GM19463 (cell line): ENCODE results near the gene PLEKHH3.

Experiments
- ATAC-seq: cut with Tn5 transposase; IDR thresholded peaks from one replicate; pipeline ENCODE4 v1.9.1; 2021; ENCODE audit warnings: mild to moderate bottlenecking, moderate library complexity; ENCODE audit not compliant: unreplicated experiment

Gene PLEKHH3, protein sequence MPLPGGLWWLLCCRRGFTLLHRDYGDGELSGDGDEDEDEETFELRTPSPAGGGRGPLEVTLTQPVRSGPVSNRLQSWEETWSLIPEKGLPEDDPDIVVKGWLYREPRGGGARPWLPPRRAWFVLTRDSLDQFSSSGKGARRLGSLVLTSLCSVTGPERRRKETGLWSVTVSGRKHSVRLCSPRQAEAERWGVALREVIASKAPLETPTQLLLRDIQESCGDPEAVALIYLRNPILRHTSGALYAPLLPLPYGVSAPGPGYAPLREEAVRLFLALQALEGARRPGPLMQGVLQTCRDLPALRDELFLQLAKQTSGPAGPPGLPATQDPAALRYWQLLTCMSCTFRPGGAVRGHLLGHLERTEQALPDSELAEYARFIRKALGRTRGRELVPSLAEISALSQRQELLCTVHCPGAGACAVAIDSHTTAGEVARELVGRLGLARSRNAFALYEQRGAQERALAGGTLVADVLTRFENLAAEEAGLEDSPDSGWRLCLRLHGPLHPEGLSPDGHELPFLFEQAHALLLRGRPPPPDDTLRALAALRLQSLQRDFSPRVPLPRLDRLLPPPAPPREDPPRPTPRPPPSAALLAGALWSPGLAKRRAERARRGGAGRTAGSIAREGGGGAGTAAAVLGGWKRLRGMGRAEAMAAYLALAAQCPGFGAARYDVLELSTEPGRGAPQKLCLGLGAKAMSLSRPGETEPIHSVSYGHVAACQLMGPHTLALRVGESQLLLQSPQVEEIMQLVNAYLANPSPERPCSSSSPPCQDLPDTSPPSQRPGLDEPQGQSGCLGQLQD

DNA sequence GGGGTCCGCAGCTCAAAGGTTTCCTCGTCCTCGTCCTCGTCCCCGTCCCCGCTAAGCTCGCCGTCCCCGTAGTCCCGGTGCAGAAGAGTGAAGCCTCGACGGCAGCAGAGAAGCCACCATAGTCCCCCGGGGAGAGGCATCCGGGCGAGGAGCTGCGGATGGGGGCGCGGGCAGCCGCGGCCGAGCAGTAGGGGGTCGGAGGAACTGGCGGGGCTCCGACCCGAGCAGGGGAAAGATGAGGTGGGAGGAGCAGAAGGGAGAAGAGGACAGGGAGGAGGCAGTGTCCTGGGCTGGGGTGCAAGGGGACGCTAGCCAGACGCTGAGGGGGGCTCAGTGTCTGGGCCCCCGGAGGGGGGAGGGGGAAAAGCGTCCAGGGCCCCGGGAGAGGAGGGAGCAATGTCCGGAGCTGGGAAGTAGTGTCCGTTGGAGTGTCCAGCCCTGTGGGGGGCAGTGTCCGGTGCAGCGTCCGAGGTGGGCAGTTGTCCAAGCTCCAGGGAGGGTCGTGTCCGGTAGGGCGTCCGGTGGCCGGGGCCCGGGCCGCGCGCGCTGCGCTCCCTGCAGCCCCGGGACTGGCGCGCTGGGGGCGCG lies at the start of gene PLEKHH3:
TSS of gene PLEKHH3 (minus strand) at position 571 of the 588 bp plus-strand sequence. CDS start at position 140, 431 bp downstream.
- ATAC-seq: no peak

DNA sequence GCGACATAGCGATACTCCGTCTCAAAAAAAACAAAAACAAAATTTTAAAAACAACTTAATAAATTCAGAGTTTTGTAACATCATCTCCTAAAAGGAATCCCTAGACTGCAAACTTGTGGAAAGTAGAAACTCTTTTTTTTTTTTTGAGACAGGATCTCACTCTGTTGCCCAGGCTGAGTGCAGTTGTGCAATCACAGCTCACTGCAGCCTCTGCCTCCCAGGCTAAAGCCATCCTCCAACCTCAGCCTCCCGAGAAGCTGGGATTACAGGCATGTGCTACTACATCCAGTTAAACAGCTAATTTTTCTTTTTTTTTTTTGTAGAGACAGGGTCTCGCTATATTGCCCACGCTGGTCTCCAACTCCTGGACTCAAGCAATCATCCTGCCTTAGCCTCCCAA lies 48.3 kb upstream of the PLEKHH3 start:
- no peak for ATAC-seq

DNA sequence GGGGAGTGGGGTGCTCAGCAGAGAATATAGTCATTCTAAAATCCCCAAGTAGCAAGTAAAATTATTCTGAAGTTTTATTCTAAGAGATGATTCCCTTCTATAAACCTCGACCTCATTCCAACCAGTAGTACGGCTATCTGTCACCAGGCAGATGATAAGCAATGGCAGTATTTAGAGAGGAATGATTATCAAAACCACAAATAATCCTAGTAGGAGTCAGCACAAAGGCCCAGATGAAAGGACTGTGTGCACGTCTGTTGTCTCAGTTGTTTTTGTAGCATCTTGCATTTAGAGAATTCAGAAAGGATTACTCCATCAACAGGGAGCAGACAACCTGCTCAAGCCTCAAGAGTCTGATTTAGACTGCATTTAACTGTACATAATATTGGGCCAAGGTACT lies 46.8 kb upstream of the PLEKHH3 start:
- ATAC-seq: no peak

DNA sequence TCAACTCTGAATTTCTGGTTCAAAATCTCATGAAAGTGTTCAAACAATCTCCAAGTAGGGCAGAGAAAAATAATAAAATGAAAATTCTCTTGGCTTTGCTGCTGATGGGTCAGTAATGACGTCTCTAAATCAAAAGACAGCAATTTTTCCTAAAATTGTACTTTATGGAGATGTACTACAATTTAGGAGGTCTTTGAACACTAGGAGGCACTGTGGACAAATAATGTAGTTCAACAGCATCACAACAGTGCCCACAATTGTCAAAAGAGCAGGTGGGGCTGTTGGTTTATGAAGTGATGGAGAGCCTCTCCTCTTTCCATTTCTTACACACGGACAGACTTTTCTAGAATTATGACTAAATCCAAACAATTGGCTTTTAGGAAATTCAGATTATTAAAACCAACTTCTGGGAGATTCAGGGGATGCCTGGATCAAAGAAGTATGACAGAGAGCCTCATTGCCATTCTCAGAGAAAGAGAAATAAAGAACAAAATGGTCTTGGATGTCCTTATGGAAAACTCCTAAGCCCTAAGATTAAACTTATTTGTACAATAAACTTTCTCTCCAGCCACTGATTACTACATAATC lies 44.3 kb upstream of the PLEKHH3 start:
- ATAC-seq: no peak

DNA sequence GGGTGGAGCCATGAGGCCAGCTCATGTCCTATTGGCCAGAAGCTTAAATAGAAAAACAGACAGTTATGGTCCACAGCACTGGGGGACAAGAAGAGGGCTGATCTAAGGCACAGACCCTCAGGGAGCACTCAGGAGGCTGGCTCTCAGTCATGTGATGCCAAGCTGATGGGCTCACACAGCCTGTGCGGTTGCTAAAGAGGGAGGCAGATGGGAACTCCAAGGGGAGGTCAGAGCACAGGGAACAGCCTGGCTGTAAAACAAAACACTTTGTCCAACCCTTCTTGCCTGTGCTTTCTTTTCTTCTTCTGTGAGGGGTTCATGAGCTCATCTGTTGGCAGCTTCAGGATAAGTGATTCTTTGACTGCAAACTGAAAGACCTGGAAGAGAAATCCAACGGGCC lies 32.8 kb upstream of the PLEKHH3 start:
- ATAC-seq: no peak

DNA sequence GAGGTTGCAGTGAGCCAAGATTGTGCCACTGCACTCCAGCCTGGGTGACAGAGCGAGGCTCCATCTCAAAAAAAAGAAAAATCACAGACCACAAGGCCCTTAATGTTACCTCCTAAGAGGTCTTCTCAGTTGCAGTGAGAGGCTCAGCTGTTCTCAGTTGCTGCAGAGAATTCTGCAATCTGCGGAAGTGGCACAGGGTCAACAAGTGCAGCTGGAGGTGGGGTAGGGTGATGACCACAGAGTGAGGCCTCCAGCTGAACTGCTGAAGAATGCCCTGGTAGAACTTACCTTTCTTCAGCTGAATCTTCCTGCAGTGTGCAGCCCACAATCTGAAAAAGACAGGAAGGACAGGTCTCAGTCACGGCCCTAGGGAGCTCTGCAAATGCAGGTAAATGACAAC lies 31.8 kb upstream of the PLEKHH3 start:
- no peak for ATAC-seq

DNA sequence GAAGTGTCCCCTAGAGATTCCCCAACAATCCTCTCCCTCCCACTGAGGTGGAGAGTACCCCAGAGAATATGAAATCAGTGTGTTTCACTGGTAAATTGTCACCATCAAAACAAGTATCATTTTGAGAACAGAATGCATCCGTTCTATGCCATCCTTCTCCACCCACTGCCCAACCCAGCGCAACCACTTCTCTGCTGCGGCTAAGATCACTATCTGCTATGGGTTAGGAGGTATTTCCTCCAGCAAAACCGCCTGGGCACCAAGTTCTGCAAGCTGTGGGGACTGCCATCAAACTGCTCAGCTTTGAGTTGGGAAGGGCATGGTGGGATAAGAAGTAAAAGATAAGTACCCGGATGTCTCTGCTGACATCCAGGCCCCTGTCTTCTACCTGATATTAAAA lies 29.9 kb upstream of the PLEKHH3 start:
- ATAC-seq: no peak

DNA sequence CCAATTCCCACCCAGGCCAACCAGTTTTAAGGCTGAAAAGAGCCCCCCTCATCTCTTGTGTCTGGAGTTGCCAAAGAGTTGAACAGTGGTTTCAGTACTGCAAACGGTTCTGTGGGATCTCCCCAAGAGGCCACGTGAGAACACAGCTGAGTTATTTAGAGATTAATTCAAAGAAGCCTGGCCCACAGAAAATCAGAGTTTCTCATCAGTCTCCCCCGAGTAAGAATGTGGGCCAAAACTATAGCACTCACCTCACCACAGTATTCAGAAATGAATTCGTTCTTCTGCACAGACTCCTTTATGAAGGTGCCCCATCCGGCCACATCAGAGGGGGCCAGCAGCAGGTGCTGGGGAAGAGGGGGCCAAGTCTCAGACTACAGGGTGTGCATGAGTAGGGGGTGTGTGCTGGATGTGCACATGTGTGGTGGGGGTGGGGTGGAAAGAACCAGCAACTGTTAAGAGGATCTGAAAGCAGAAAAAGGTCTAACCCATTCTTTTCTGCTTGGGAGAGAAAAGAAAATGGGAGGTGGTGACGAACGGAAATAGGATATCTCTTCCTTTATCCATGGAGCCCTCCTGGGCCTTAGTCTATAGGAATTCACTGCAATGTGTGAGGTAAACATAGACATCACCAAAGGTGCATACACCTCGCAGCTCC lies 28.2 kb upstream of the PLEKHH3 start:
- ATAC-seq: peak; percentile 75

DNA sequence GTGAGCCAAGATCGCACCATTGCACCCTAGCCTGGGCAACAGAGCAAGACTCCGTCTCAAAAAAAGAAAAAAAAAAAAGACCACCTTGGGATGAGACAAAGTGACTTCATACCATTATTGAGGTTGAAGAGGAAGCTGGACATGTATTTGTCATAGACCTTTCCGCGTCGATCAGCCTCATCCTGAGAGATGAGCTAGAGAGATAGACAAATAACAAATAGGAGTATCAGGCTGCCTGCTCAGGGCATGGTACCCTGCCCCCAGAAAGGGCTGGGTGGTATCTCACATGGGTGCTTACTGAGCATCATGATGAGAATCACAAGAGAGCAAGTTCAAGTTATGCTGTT lies 27.7 kb upstream of the PLEKHH3 start:
- peak; percentile 10 for ATAC-seq

DNA sequence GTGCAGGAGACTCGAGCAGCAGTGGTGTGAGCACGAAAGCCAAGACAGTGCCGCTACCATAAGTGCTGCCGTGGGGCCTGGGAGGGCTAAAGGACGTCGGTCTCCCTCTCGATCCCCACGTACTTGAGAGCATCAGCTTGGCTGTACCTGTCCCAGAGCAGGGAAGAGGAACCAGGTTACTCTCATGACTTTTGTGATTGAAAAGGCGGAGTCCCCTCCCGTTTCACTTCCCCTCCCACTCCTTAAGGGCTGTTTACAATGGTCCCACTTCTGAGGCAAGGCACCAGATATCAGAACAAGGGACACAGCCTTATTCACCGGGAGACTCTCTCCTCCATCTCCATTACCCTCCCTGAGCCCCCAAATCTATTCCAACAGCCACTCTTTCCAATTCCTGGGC lies 25.7 kb upstream of the PLEKHH3 start:
- no peak for ATAC-seq

DNA sequence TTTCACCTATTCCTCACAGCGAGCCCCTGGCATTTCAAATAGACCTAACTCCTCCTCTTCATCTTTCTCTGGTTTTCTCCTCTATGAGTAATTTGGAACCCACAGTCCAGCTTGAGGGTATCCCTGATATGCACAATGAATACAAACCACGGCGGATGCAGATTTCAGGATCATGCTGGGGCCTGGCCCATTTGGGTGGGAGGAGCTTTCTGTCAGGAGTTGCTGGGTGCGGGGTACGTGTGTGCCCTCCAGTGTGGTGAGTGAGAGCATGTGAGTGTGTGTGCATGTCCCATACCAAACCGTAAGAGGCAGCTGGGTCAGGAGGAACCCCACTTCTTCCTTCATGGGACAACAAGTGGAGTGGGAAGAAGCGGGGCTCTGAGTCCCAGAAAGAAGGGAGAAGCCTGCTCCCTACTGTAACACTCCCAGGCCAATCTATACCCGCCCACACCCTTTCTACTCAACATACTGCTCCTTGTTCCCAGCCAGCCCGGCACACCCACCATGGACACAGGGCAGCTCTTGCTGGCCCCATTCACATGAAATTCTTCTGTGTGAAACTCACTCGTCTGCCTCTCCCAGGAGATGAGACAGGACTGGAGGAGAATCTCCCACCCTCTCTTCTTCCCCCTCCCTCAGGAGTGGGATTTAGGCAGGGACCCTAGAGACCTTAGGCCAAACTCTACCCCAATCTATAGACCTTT lies 23.9 kb upstream of the PLEKHH3 start:
- no peak for ATAC-seq

DNA sequence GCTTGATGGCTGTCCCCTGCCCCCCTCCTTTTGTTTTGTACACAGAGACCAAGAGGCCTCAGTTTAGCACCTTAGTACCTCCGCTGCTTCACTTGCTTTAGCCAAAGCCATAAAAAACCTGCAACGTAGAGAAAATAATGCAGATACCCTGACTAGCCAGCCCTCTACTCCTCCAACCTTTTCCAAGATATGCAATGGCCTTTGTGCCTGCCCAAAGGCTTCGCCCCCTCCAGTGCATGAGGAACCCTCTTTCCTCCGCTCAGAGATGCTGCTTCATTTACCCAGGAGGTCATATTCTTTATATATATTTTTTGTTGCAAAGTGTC lies 22.6 kb upstream of the PLEKHH3 start:
- no peak for ATAC-seq

DNA sequence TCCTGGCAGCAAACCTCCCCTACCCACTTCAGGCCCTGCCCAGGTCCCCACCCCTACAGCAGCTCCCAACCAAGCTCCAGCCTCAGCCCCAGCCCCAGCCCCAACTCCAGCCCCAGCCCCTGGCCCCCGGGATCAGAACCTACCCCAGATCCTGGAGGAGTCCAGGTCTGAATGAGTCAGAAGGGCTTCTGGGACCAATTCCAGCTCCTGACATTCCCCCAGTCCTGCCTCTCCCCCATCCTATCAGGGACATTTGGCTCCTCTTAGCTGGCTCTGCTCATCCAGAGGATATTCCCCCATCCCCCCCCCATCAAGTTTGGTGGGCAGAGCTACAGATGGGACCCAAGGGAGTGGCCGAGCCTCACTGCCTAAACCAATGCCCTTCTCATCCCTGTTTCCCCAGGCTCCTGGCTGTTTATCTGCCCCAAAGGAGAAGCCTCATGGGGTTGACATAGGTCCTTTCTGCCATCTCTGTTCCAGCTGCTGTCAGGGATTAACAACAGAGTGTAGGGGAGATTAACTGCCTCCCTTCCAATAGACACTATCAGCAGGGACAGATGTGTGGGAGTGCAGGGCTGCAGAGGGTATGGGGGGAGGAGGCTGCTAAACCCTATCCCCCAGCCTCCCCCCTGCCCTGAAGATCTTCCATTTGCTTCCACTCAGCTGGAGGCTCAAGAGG lies 22.1 kb upstream of the PLEKHH3 start:
- no peak for ATAC-seq

DNA sequence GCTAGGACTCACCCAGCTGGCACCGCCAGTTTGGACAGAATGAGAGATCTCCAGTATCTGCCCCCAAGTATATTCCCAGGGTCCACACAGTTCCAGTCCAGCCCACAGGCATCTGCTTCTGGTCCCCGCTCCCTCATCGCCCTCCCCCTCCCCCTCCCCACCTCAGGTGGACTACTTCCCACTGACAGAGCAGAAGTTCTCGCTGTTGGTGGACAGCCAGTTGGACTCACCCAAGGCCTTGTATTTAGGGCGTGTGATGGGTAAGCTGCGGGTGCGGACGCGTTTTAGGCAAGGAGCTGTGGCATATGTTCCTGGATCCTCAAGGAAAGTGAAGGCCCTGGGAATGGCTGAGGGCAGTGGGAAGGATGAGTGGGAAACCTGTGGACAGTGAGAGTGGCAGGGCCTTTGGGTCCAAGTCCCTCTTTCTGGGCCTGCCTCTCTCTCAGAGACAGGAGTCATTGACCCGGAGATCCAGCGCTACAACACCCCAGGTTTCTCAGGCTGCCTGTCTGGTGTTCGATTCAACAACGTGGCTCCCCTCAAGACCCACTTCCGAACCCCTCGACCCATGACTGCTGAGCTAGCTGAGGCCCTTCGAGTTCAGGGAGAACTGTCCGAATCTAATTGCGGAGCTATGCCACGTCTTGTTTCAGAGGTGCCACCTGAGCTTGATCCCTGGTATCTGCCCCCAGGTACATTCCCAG lies 20.5 kb upstream of the PLEKHH3 start:
- no peak for ATAC-seq

DNA sequence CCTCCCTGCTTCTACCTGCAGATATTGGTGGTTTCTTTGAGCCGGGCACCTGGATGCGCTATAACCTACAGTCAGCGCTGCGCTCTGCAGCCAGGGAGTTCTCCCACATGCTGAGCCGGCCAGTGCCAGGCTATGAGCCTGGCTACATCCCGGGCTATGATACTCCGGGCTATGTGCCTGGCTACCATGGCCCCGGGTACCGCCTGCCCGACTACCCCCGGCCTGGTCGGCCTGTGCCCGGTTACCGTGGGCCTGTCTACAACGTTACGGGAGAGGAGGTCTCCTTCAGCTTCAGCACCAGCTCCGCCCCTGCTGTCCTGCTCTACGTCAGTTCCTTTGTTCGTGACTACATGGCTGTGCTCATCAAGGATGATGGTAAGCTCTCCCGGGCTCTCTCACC lies 18.7 kb upstream of the PLEKHH3 start:
- ATAC-seq: no peak

DNA sequence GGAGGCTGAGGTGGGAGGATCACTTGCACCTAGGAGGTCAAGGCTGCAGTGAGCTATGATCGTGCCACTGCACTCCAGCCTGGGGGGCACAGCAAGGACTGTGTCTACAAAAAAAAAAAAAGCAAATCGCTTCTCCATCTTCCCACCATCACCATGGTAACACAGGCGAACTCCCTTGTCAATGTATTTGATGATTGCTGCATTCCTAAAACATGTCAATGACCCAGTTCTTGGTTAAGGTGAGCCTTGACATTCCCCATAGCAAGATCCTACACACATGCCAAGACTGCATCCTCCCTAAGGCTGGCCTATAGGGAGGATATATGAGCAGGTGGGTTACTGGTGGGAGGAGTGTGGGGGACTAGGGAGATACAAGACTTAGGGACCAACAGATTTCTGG lies 17.7 kb upstream of the PLEKHH3 start:
- no peak for ATAC-seq

DNA sequence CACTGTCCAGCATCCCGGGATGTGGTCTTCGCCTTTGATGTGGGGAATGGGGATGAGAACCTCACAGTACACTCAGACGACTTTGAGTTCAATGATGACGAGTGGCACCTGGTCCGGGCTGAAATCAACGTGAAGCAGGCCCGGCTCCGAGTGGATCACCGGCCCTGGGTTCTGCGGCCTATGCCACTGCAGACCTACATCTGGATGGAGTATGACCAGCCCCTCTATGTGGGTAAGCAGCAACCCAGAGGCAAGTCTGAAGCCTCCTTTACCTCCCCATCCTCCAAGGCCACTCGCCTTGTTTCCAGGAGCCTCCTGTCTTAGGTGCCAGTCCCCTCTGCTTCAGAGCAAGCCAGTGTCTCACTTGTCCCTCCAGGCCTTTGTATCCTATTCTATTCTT lies 15.7 kb upstream of the PLEKHH3 start:
- ATAC-seq: no peak

DNA sequence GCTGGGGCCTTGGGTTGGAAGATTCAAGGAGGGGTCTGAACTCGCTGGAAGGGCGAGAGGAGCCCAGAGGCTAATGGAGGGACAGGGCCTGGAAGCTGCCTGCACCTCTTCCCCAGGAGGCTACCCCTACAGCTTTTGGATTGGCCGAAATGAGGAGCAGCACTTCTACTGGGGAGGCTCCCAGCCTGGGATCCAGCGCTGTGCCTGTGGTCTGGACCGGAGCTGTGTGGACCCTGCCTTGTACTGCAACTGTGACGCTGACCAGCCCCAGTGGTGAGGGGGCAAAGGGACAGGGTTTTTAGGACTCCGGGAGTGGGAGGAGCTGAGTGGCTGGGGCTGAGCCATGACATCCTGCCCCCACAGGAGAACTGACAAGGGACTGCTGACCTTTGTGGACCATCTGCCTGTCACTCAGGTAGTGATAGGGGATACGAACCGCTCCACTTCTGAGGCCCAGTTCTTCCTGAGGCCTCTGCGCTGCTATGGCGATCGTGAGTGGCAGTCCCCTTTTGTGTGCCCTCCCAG lies 14.3 kb upstream of the PLEKHH3 start:
- no peak for ATAC-seq

DNA sequence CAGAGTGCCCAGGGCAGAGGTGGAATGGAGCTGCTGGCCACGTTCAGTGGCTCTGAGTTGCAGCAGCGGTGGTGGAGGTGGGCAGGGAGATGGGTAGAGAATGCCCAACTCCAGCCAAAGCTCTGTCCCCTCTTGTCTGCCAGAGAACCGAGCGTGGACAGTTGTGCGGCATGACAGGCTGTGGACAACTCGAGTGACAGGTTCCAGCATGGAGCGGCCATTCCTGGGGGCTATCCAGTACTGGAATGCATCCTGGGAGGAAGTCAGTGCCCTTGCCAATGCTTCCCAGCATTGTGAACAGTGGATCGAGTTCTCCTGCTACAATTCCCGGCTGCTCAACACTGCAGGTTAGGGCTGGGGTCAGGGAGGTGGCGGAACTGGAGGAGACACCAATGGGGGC lies 13.8 kb upstream of the PLEKHH3 start:
- ATAC-seq: no peak
